ENCODE results near the gene REV3L. TPM values are rescaled to one million over a fixed set of nuclear protein-coding genes. Genes with fewer than 3 reads are reported as not detected.
"Not testable (repeated sequence)": the region's sequence is repeated elsewhere in the genome, so short reads cannot be mapped to it uniquely, and the experiment has no call there.

The REV3L gene
- total RNA-seq, 2 experiments from 2014 or later, result 20.1 to 27.6 TPM

DNA sequence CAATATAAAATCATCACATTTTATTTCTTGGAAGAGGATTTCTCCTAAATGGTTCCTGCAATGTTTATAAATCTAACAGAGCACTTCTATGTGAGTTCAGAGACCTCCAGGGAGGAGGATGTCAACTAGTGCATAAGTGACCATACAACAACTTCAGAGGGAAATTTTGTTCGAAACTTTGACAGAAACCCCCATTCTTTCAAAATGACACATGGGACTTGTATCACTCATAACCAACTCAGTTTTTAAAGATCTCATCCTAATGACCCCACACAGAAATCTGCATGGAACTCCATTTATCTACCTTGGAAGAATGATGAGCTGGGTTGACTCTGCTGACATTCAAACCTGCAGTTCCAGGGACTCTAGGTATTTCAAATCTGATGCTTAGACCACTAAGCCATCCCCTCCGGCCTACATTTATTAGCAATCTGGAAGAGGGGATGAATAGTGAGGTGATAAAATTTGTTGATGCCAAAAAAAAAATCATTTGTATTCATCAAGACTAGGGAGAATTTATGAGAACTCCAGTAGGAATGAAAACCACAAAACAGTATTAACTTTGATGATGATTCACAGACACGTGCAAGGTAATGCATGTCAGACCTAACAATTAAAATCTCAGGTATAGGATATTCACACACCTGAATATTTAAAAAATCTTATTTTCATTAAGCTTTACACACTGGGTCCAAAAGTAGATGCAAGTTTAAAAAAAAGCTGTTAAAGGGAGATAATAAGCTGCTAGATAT is 153.0 kb downstream of the REV3L start:
- DNase-seq, result no peak

GRCh38 chr6:111326563-111326962 is 156.5 kb downstream of the REV3L start:
- Mint-ChIP-seq H3K36me3 (ENCODE audit: low read depth) (peaks cover 27% of the 10 kb centered on the region), H3K4me1 (ENCODE audit: low read depth) (peaks cover 4% of the 10 kb centered on the region), H3K27ac (no peak overlapping the region), H3K4me3 (no peak overlapping the region), H3K27me3 (no peaks in the 10 kb centered on the region), H3K9me3 (no peaks in the 10 kb centered on the region)
- intact Hi-C loops (cut with micrococcal nuclease), result no loop called here
- no peak for DNase-seq
- CTCF ChIA-PET, result no interaction called here
- POLR2A ChIA-PET, result no interaction called here
- TF ChIP-seq, protein P1, sequence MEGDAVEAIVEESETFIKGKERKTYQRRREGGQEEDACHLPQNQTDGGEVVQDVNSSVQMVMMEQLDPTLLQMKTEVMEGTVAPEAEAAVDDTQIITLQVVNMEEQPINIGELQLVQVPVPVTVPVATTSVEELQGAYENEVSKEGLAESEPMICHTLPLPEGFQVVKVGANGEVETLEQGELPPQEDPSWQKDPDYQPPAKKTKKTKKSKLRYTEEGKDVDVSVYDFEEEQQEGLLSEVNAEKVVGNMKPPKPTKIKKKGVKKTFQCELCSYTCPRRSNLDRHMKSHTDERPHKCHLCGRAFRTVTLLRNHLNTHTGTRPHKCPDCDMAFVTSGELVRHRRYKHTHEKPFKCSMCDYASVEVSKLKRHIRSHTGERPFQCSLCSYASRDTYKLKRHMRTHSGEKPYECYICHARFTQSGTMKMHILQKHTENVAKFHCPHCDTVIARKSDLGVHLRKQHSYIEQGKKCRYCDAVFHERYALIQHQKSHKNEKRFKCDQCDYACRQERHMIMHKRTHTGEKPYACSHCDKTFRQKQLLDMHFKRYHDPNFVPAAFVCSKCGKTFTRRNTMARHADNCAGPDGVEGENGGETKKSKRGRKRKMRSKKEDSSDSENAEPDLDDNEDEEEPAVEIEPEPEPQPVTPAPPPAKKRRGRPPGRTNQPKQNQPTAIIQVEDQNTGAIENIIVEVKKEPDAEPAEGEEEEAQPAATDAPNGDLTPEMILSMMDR (IDR thresholded peaks at IDR 0.05), result no peak
- ATAC-seq, result no peak

More for the DNA sequence above, 153.0 kb downstream of the REV3L start:
- ChIA-PET CTCF (no interaction called here), POLR2A (interaction anchor here (0.6 to 1.0 kb wide), 2 partner anchors 29 to 252 kb away, joined by 3 to 4 read pairs; no protein-coding TSS in a partner anchor)
- Mint-ChIP-seq H3K9me3 (no peaks in the 10 kb centered on the region), H3K36me3 (ENCODE audit: low read depth) (peaks cover 29% of the 10 kb centered on the region), H3K4me3 (no peak overlapping the region), H3K27me3 (no peaks in the 10 kb centered on the region), H3K4me1 (ENCODE audit: low read depth) (peaks cover 4% of the 10 kb centered on the region), H3K27ac (no peak overlapping the region)
- TF ChIP-seq, protein P1 (IDR thresholded peaks at IDR 0.05), result no peak
- intact Hi-C loops (cut with micrococcal nuclease), result no loop called here
- ATAC-seq, result no peak

DNA sequence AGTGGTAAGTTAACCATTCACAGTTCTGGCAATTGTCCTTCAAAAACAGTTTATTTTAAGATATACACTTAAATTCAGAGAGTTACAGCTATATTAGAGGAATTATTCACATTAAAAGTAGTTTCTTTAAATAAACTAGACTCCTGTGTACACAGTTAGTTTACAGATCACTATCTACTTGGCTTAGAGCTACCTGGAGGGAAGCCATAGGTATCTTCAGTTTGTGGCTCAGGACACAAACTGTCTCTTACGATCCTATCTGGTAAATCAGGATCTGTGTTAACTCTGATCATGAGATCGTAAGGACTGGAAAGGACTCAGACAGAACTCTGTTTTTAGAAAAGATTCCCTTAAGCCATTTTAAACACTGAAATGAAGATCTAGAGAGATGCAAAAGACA is 160.9 kb downstream of the REV3L start:
- Mint-ChIP-seq H3K4me1 (ENCODE audit: low read depth) (no peaks in the 10 kb centered on the region), H3K27me3 (no peaks in the 10 kb centered on the region), H3K36me3 (ENCODE audit: low read depth) (peaks cover 16% of the 10 kb centered on the region), H3K27ac (no peak overlapping the region), H3K4me3 (no peak overlapping the region), H3K9me3 (no peaks in the 10 kb centered on the region)
- CTCF ChIA-PET, result no interaction called here
- TF ChIP-seq, protein P1 (IDR thresholded peaks at IDR 0.05), result no peak
- ATAC-seq (no peak), DNase-seq (no peak)
- POLR2A ChIA-PET, result interaction anchor here (1.0 kb wide), 1 partner anchor 103 kb away, joined by 3 read pairs; no protein-coding TSS in a partner anchor
- intact Hi-C loops (cut with micrococcal nuclease), result no loop called here

DNA sequence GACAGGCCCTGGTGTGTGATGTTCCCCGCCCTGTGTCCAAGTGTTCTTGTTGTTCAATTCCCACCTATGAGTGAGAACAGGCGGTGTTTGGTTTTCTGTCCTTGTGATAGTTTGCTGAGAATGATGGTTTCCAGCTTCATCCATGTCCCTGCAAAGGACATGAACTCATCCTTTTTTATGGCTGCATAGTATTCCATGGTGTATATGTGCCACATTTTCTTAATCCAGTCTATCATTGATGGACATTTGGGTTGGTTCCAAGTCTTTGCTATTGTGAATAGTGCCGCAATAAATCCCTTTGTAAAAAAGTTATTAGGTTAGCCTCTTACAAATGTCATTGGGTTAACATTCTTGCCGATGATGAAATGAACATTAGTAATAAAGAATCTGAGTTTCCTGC is 175.1 kb downstream of the REV3L start:
- CTCF ChIA-PET; H3K4me1 Mint-ChIP-seq (ENCODE audit: low read depth); H3K27me3 Mint-ChIP-seq; H3K4me3 Mint-ChIP-seq; ATAC-seq; H3K27ac Mint-ChIP-seq; intact Hi-C loops (cut with micrococcal nuclease); POLR2A ChIA-PET; H3K9me3 Mint-ChIP-seq; DNase-seq: not testable (repeated sequence)
- peaks cover 38% of the 10 kb centered on the region for H3K36me3 Mint-ChIP-seq (ENCODE audit: low read depth)

- Mint-ChIP-seq H3K4me1 (ENCODE audit: low read depth) (peaks cover 4% of the 10 kb centered on the region), H3K27ac (no peak overlapping the region), H3K27me3 (no peaks in the 10 kb centered on the region), H3K9me3 (no peaks in the 10 kb centered on the region), H3K36me3 (ENCODE audit: low read depth) (peaks cover 42% of the 10 kb centered on the region), H3K4me3 (no peak overlapping the region)
- intact Hi-C loops (cut with micrococcal nuclease), result no loop called here
- TF ChIP-seq, protein P1 (IDR thresholded peaks at IDR 0.05), result no peak
- ChIA-PET POLR2A (interaction anchor here (0.6 kb wide), 1 partner anchor 203 kb away, joined by 3 read pairs; no protein-coding TSS in a partner anchor), CTCF (no interaction called here)
- DNase-seq (no peak), ATAC-seq (no peak)
These were observed 175.7 kb downstream of the REV3L start for GRCh38 chr6:111307275-111307858.

Data from activated CD8-positive, alpha-beta T cell treated with anti-CD3 and anti-CD28 coated beads for 36 hours (primary cell).